Fibroblast of the aortic adventitia (primary cell): ENCODE results near the gene PRPF40A. TPM values are rescaled to one million over a fixed set of nuclear protein-coding genes. Genes with fewer than 3 reads are reported as not detected.

Source experiments
- DNase-seq: peaks from one replicate; pipeline ENCODE4 v3.0.0-alpha.2; 2010; ENCODE audit warnings: low read depth
- H3K4me3 ChIP-seq: 2 replicates; pipeline ENCODE4 v1.5.1; 2011; ENCODE audit warnings: low read depth, mild to moderate bottlenecking, control low read depth, low read length, moderate library complexity
- CTCF ChIP-seq: IDR thresholded peaks from 2 replicates; pipeline ENCODE4 v1.5.1; 2011; ENCODE audit warnings: mild to moderate bottlenecking, low read length, control low read depth, inconsistent platforms; ENCODE audit not compliant: insufficient read depth
- total RNA-seq: library from RNA; depleted of rRNA; stranded (reverse); fragments of >200 nt; gene quantifications from 2 replicates; pipeline ENCODE4 v1.2.3, GENCODE V29; 2012; ENCODE audit warnings: low replicate concordance

PRPF40A gene
- total RNA-seq, 1 donor = 113 TPM

- no peak for DNase-seq
- no peak overlapping the region for H3K4me3 ChIP-seq
- TF ChIP-seq CTCF = no peak
Measured at GRCh38 chr2:152651834-152652233, 65.4 kb downstream of the PRPF40A start.

- TF ChIP-seq CTCF = no peak
- no peak for DNase-seq
- H3K4me3 ChIP-seq = no peak overlapping the region
Measured at GRCh38 chr2:152650768-152651371, 66.4 kb downstream of the PRPF40A start.

- TF ChIP-seq CTCF = no peak
Measured at GRCh38 chr2:152649997-152650396, 67.3 kb downstream of the PRPF40A start.

GRCh38 chr2:152648336-152648735 is 68.9 kb downstream of the PRPF40A start:
- H3K4me3 ChIP-seq = no peak overlapping the region
- peak; percentile 32 for TF ChIP-seq CTCF
- peak; percentile 17 for DNase-seq

More at GRCh38 chr2:152649997-152650396, 67.3 kb downstream of the PRPF40A start:
- no peak overlapping the region for H3K4me3 ChIP-seq
- no peak for DNase-seq

GRCh38 chr2:152647552-152647951 is 69.7 kb downstream of the PRPF40A start:
- DNase-seq = peak; percentile 49
- H3K4me3 ChIP-seq = no peak overlapping the region
- TF ChIP-seq CTCF = no peak

- TF ChIP-seq CTCF = no peak
- peak; percentile 77 for DNase-seq
- H3K4me3 ChIP-seq = no peak overlapping the region
Measured at GRCh38 chr2:152646775-152647174, 70.5 kb downstream of the PRPF40A start.

- no peak for DNase-seq
- TF ChIP-seq CTCF = no peak
- no peak overlapping the region for H3K4me3 ChIP-seq
Measured at GRCh38 chr2:152646264-152646663, 71.0 kb downstream of the PRPF40A start.
